HT-29 (cell line): Measurements from ENCODE around the gene COL5A1. TPM values are rescaled to one million over a fixed set of nuclear protein-coding genes. Genes with fewer than 3 reads are reported as not detected.

Experiments used
- DNase-seq: peaks from one replicate; pipeline ENCODE4 v3.0.0-alpha.2; 2015; ENCODE audit warnings: low spot score
- total RNA-seq: library from RNA; depleted of rRNA; stranded (reverse); fragments of >200 nt; shearing (Covaris generic); gene quantifications from 2 replicates; pipeline ENCODE4 v1.2.3, GENCODE V29; 2014

COL5A1 gene
- total RNA-seq, 1 experiment from 2014 or later: 0.43 TPM

DNA sequence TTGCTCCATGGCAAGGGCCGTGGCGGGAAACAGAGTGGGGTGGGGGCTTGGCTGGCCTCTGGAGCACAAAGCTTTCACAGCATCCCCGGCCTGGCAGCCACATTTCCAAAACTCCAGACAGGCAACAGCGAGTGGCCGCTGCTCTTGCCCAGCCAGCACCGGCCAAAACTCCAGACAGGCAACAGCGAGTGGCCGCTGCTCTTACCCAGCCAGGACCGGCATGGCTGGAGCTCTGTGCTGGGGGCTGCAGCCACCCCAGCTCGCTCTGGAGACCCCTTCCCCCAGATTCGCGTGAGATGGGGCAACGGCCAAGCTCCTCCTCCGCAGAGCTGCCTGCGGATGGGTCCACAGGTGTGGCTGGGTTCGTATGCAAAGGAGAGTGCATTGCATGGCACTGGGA, 98.5 kb downstream of the COL5A1 start:
- no peak for DNase-seq

- DNase-seq: no peak
Measured at GRCh38 chr9:134741846-134742245, 100.2 kb downstream of the COL5A1 start.

DNA sequence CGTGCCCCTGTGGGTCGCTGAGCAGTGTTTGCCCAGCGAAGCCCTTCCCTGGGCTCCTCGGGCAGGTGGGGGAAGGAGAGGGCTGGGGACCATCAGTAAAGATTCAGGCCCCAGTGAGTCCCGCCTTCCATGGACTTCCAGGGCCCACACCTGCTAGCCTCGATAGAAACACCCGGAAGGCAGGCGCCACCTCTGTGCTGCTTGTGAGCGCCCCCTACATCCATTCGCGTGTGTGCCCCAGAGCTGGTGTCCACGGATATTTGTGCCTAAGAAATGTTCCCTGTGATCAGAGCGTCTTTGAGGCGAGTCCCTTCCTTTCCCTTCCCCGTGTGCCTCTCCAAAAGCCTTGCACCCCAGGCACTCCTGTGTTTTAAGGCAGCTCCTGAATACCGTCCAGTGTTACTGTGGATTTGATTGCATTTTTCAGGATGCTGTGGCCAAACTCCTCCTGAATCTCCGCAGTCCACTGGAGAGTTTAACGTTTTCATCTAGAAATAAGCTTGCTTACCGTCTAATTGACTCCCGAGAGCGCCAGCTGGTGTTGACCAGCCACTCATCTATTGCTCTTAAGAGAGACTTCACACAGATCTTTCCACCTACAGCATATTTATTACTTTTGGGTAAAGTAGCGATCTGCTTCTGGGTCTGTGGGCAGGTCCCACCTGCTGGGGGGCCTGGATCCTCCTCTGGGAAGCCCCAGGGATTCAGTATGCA, 101.4 kb downstream of the COL5A1 start:
- no peak for DNase-seq

DNA sequence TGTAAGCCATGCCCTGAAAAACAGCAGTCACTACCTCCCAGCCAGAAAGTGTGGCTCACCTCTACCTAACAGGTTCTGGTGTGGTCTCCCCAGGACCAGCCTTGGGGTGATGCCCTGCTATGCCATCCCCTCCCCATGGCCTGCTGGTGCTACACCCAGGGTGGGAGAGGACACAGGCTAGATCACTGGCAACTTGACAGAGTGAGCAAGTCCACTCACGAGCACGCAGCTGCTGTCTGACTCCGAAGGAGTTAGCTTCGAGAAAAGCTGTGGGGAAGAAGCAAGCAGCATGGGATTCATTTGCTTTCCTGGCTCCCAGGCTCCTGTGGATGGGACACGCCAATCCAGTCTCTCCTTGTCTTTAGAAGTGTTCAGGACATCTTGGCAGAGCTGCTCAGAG, 102.2 kb downstream of the COL5A1 start:
- DNase-seq: no peak

- DNase-seq: no peak
Measured at GRCh38 chr9:134744385-134745295, 103.0 kb downstream of the COL5A1 start.

DNA sequence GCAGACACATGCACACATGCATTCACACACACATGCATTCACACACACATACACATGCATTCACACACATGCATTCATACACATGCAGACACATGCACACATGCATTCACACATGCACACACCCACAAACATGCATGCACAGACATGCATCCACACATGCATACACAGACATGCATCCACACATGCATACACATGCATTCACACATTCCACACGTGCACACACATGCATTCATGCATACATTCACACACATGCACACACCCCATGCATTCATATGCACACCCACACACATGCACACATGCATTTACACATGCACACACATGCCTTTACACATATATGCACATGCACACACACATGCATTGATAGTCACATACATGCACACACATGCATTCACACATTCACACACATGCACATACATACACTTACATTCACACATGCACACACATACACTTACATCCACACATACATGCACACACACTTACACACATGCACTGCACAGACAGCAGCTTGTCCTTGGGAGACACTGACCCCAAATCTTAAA, 106.4 kb downstream of the COL5A1 start:
- DNase-seq: no peak

DNA sequence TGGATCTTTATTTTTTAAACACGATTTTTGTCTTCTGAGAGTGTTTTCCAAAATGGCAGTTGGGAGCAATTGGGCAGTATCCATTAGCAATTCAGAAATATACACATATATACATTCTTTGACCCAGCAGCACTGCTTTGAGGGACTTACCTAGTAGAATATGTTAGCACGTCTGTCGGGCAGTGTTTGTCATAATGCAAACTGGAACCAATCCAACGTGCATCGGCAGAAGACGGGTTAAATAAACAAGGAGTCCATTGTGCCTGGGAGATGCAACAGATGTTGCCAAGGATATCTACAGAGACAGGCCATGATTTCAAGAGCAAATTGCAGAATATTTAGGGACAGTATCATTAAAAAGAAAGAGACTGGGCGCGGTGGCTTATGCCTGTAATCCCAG, 107.0 kb downstream of the COL5A1 start:
- DNase-seq: no peak

GRCh38 chr9:134750450-134751155, 109.0 kb downstream of the COL5A1 start:
- DNase-seq: no peak

GRCh38 chr9:134751622-134752021, 110.0 kb downstream of the COL5A1 start:
- DNase-seq: no peak

DNA sequence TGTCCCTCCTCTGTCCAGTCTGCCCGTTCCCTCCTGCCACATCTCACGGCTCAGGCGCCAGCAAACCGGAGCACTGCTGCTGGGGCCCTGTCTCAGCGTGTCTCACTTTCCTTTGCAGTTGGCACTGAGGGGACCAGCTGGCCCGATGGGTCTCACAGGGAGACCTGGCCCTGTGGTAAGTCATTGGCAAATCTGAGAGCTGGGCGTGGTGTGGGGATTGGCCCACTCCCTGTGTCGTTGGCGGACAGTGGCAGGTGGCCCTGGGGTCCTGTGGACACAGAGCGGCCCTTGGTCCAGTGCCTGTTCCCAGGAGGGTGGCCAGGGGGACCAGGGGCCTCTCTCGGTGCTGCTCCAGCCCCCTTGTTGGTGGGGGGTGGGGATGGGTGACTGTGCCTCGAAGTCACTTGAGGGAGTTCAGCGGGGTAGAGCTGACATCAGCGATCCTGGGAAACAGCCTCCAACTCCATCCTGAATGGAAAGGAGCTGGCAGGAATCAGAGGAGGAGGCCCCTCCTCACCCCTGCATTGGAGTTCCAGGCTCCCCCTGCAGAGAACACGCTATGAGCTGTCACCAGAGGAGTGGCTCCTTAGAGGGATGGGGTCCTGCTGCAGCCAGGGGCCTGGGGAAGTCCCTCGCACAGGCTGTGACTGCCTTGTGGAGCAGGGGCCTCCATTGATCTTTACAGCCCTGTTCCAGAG, 111.0 kb downstream of the COL5A1 start:
- DNase-seq: no peak

DNA sequence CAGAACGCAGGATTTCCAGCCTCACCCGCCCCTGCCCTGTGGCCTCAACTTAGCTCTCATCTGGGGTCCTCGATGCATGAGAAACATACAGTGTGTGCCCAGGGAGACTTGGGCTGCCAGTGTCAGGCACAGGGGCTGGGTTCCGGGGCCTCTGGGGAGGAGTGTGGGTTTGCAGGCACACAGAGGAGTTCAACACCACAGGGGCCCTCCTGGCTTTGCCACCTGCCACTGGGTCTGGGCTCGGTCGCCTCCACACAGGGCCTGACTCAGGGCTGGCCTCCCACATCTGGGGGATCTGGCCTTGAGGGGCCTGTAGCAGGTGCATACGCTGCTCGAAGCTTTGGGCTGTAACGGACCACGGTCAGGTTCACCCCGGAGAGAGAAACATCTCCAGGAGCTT, 111.6 kb downstream of the COL5A1 start:
- no peak for DNase-seq

DNA sequence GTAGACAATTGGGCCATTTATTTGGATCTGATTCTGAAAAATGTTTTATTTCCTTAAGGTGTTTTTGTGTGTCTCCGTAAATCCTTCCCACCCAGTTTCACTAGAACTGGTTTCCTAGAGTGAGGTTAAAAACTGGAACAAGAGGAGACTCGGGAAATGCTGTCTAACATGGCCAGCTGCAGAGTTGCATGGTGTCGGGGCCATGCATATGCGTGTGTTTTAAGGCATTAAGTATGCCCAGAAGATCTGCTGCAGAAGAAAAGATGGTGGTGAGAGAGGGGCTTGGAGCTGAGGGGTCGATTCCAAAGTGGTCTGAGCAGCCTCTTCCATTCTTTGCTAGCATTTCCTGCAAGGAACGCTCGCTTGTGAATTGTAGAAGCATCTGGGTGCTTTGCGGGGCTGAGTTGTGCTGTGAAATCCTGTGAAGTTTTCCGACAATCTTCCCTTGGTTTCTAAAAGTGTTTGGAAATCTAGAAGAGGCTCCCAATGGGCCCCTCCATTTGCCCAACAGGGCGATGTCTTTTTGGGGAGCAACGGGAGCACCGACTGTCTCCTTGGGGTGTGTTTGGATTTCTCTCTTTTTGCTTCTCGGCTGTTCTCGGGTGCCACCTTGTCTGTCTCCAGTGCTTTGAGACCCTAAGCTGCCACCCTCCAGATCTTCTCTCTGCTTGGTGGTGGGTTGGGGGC, 113.8 kb downstream of the COL5A1 start:
- no peak for DNase-seq

GRCh38 chr9:134756098-134756497, 114.5 kb downstream of the COL5A1 start:
- no peak for DNase-seq

DNA sequence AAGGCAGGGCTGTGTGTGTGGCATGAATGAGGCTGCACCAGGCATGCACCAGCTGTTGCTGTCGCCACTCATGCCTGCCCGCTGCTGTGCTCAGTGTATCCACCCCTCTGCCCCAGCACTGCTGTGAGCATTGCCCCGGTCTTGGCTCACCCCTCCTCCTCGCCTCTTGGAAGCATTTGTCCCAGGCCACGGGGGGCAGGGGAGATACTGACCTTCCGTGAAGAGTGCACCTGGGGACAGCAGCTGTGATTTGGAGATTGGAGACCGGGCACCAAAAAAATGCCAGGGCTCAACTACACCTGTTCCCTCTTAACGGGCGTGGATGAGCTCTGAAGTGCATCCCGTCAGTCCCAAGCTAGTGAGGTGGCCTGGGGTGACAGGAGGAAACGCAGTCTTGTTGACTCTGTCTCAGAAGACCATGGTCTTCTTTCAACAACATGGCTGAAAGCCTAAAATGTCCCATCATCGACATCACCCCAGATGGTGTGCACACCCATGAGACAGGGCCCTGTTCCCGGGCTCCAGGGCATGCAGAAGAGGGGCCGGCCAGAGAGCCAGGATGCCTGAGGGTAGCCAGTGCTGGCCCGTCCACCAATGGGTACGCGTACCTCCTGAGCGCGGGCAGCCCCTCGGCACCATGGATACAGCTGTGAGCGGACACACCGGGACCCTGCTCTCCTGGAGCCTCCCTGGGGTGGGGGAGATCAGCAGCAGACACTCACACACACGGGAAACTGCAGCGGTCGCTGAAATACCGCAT, 115.8 kb downstream of the COL5A1 start:
- no peak for DNase-seq

- DNase-seq: no peak
Measured at GRCh38 chr9:134758949-134759607, 117.5 kb downstream of the COL5A1 start.

DNA sequence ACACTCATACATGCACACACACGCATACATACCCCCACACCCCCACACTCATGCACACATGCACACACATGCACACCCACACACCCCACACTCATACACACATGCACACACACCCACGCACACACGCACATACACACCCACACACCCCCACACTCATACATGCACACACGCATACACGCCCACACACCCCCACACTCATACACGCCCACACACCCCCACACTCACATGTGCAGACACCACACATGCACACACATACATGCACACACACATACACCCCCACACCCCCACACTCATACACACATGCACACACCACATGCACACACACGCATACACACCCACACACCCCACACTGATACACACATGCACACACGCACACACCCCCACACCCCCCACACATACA, 118.3 kb downstream of the COL5A1 start:
- no peak for DNase-seq

- DNase-seq: no peak
Measured at GRCh38 chr9:134760750-134761420, 119.3 kb downstream of the COL5A1 start.

DNA sequence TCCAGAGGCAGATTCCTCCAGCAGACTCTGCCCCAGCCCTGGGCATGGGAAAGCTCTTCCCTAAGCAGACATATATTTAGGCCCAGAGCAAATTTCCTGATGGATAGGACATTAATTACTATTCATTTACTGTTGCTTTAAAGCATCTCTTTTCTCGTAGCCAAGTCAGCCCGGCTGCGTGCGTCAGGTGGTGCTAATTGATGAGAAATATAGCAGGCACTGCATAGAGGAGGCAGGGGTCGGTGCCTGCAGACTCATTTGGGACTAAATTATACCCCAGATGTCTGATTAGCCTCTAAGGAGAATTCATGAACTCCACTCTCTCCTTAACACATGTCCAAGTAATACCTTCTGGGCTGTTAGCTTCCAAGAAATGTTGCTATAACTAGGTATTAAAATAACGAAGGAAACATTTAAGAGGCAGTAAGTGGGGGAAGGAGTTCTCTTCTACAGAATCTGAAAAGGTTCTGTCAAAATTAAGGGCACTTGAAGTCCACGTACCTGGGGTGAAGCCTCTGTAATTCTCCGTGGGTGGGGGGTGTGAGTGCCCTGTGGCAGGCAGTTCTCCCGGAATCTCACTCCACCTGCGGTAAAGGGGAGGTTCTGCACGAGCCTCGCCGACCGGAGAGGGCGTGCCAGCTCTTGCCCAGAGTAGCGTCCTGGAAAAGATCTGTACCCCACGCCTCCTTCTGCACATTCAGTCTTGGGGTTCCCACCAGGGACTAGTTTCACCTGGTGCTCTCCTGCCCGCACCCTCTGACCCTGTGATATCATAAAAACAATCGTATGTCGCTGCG, 123.1 kb downstream of the COL5A1 start:
- DNase-seq: no peak
